WTC11 (cell line): ENCODE measurements around the gene CRIP1.

Experiments
- FOXP1 ChIP-seq: sonication (generic); formaldehyde crosslinking; IDR thresholded peaks from 2 replicates; pipeline ENCODE4 v1.8.0; 2022; ENCODE audit warnings: missing genetic modification reagents, mild to moderate bottlenecking, moderate library complexity, borderline replicate concordance
- NR1H2 ChIP-seq: sonication (generic); formaldehyde crosslinking; IDR thresholded peaks from 2 replicates; pipeline ENCODE4 v1.9.0; 2021; ENCODE audit warnings: mild to moderate bottlenecking, moderate library complexity, missing genetic modification reagents
- SP1 ChIP-seq: sonication (generic); formaldehyde crosslinking; conservative IDR thresholded peaks from 2 replicates; pipeline ENCODE4 v1.8.1; 2022; ENCODE audit warnings: missing genetic modification reagents
- TCF7 ChIP-seq: sonication (generic); formaldehyde crosslinking; IDR thresholded peaks from 2 replicates; pipeline ENCODE4 v1.8.0; 2022; ENCODE audit warnings: mild to moderate bottlenecking, low read depth, missing genetic modification reagents, moderate library complexity
- ZNF121 ChIP-seq: sonication (generic); formaldehyde crosslinking; IDR thresholded peaks from 2 replicates; pipeline ENCODE4 v1.8.0; 2023; ENCODE audit warnings: missing genetic modification reagents
- ZNF138 ChIP-seq: sonication (generic); formaldehyde crosslinking; conservative IDR thresholded peaks from 2 replicates; pipeline ENCODE4 v1.8.1; 2022; ENCODE audit warnings: mild to moderate bottlenecking, moderate library complexity, missing genetic modification reagents
- ZNF263 ChIP-seq: sonication (generic); formaldehyde crosslinking; IDR thresholded peaks from 2 replicates; pipeline ENCODE4 v1.8.1; 2022; ENCODE audit warnings: low read depth, mild to moderate bottlenecking, moderate library complexity, missing genetic modification reagents
- TF ChIP-seq, protein P1 (sequence below): fragments of 200-600 bp; IDR thresholded peaks from 2 replicates; pipeline ENCODE4 v1.8.0; 2022; ENCODE audit warnings: antibody characterized with exemption
- TF ChIP-seq, protein P2 (sequence below): sonication (generic); formaldehyde crosslinking; IDR thresholded peaks from 2 replicates; pipeline ENCODE4 v1.8.1; 2022; ENCODE audit warnings: mild to moderate bottlenecking, missing genetic modification reagents, moderate library complexity, borderline replicate concordance
- TF ChIP-seq, protein P3 (sequence below): sonication (generic); formaldehyde crosslinking; IDR thresholded peaks from 2 replicates; pipeline ENCODE4 v1.8.1; 2022; ENCODE audit warnings: missing genetic modification reagents, borderline replicate concordance
- TF ChIP-seq, protein P4 (sequence below): sonication (generic); formaldehyde crosslinking; IDR thresholded peaks from 2 replicates; pipeline ENCODE4 v1.8.0; 2022; ENCODE audit warnings: mild to moderate bottlenecking, missing genetic modification reagents
- TF ChIP-seq, protein P5 (sequence below): sonication (generic); formaldehyde crosslinking; IDR thresholded peaks from 2 replicates; pipeline ENCODE4 v1.8.1; 2022; ENCODE audit warnings: low read depth, mild to moderate bottlenecking, moderate library complexity, missing genetic modification reagents, borderline replicate concordance
- TF ChIP-seq, protein P6 (sequence below): sonication (generic); formaldehyde crosslinking; IDR thresholded peaks from 2 replicates; pipeline ENCODE4 v1.8.1; 2022; ENCODE audit warnings: low read depth, missing genetic modification reagents, borderline replicate concordance

DNA sequence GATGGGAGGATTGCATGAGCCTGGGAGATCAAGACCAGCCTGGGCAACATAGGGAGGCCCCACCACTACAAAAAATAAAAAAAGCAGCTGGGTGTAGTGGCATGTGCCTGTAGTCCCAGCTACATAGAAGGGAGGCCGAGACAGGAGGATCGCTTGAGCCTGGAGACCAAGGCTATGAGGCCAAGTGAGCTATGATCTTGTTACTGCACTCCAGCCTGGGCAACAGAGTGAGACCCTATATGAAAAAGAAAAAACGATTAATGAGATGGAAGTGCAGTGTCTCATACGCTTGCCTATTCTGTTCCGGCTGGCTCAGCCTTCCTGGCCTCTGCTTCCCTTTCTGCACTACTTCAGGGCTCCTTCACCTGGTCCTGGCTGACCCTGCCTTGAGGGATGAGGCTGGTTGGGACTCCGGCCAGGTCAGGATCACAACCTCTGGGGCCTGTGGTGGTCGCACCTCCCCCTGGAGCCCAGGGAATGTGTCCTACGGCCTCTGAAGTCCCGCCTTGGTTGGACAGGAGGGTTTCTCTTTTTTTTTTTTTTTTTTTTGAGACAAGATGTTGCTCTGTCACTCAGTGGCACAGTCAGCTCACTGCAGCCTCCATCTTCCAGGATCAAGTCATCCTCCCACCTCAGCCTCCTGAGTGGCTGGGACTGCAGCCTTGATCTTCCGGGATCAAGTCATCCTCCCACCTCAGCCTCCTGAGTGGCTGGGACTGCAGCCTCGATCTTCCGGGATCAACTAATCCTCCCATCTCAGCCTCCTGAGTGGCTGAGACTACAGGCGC lies 15.0 kb downstream of the CRIP1 start:
- TF ChIP-seq, protein P1, sequence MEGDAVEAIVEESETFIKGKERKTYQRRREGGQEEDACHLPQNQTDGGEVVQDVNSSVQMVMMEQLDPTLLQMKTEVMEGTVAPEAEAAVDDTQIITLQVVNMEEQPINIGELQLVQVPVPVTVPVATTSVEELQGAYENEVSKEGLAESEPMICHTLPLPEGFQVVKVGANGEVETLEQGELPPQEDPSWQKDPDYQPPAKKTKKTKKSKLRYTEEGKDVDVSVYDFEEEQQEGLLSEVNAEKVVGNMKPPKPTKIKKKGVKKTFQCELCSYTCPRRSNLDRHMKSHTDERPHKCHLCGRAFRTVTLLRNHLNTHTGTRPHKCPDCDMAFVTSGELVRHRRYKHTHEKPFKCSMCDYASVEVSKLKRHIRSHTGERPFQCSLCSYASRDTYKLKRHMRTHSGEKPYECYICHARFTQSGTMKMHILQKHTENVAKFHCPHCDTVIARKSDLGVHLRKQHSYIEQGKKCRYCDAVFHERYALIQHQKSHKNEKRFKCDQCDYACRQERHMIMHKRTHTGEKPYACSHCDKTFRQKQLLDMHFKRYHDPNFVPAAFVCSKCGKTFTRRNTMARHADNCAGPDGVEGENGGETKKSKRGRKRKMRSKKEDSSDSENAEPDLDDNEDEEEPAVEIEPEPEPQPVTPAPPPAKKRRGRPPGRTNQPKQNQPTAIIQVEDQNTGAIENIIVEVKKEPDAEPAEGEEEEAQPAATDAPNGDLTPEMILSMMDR: no peak
- no peak for TF ChIP-seq FOXP1 (CRISPR knock-in tag)
- TF ChIP-seq, protein P2, sequence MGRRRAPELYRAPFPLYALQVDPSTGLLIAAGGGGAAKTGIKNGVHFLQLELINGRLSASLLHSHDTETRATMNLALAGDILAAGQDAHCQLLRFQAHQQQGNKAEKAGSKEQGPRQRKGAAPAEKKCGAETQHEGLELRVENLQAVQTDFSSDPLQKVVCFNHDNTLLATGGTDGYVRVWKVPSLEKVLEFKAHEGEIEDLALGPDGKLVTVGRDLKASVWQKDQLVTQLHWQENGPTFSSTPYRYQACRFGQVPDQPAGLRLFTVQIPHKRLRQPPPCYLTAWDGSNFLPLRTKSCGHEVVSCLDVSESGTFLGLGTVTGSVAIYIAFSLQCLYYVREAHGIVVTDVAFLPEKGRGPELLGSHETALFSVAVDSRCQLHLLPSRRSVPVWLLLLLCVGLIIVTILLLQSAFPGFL (CRISPR knock-in tag): no peak
- TF ChIP-seq, protein P3, sequence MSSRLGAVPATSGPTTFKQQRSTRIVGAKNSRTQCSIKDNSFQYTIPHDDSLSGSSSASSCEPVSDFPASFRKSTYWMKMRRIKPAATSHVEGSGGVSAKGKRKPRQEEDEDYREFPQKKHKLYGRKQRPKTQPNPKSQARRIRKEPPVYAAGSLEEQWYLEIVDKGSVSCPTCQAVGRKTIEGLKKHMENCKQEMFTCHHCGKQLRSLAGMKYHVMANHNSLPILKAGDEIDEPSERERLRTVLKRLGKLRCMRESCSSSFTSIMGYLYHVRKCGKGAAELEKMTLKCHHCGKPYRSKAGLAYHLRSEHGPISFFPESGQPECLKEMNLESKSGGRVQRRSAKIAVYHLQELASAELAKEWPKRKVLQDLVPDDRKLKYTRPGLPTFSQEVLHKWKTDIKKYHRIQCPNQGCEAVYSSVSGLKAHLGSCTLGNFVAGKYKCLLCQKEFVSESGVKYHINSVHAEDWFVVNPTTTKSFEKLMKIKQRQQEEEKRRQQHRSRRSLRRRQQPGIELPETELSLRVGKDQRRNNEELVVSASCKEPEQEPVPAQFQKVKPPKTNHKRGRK: no peak
- no peak for TF ChIP-seq ZNF121 (CRISPR knock-in tag)
- TF ChIP-seq NR1H2: no peak
- TF ChIP-seq, protein P4, sequence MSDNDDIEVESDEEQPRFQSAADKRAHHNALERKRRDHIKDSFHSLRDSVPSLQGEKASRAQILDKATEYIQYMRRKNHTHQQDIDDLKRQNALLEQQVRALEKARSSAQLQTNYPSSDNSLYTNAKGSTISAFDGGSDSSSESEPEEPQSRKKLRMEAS: no peak
- TF ChIP-seq, protein P5, sequence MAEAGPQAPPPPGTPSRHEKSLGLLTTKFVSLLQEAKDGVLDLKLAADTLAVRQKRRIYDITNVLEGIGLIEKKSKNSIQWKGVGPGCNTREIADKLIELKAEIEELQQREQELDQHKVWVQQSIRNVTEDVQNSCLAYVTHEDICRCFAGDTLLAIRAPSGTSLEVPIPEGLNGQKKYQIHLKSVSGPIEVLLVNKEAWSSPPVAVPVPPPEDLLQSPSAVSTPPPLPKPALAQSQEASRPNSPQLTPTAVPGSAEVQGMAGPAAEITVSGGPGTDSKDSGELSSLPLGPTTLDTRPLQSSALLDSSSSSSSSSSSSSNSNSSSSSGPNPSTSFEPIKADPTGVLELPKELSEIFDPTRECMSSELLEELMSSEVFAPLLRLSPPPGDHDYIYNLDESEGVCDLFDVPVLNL (CRISPR knock-in tag): no peak
- TF ChIP-seq, protein P6, sequence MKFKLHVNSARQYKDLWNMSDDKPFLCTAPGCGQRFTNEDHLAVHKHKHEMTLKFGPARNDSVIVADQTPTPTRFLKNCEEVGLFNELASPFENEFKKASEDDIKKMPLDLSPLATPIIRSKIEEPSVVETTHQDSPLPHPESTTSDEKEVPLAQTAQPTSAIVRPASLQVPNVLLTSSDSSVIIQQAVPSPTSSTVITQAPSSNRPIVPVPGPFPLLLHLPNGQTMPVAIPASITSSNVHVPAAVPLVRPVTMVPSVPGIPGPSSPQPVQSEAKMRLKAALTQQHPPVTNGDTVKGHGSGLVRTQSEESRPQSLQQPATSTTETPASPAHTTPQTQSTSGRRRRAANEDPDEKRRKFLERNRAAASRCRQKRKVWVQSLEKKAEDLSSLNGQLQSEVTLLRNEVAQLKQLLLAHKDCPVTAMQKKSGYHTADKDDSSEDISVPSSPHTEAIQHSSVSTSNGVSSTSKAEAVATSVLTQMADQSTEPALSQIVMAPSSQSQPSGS (CRISPR knock-in tag): no peak
- TF ChIP-seq ZNF138: no peak
- no peak for TF ChIP-seq TCF7 (CRISPR knock-in tag)
- TF ChIP-seq ZNF263: no peak
- TF ChIP-seq SP1 (CRISPR knock-in tag): no peak
